Mucosa of descending colon (tissue), 3 donors: Measurements from ENCODE around the gene CXCL1. TPM values are rescaled to one million over a fixed set of nuclear protein-coding genes. Genes with fewer than 3 reads are reported as not detected.

Source experiments
- total RNA-seq, 3 donors: library from RNA; stranded (reverse); fragmentation: NEBNext Ultra II Directional in 2 of 3; extraction: Animal tissue kit (Norgen Biotek cat#: 25700) in 2 of 3; gene quantifications; one replicate each; pipeline versions ENCODE4 v1.2.1 to v1.2.4, GENCODE V29; 2021 to 2023
- donor health status: DM: no; HTN: no; CAD: no; lungs with moderate emphysema.
- donor health status: DM: no; HTN: no; CAD: no.
- donor health status: DM: no; HTN: yes; CAD: no.

Gene CXCL1
- total RNA-seq, 3 donors from 2014 or later = 3.0 to 21.7 (median 3.2) TPM

Other genes starting within 250 kb of the CXCL1 start
- 10 to 100 TPM; 15.1 to 41.1 (median 27.1) TPM for gene RASSF6, start 249.0 kb upstream of the CXCL1 start, total RNA-seq
- 10 to 100 TPM in 1 of 3 donors, under 1 TPM in 2; 0.73 to 44.6 (median 0.78) TPM for gene CXCL8, start 128.8 kb upstream of the CXCL1 start, total RNA-seq
- gene CXCL6, start 32.7 kb upstream of the CXCL1 start, total RNA-seq = under 1 TPM in 2 of 3 donors, not detected in 1; 0.19 to 0.22 TPM
- gene PF4V1, start 16.1 kb upstream of the CXCL1 start, total RNA-seq = not detected
- gene PF4, start 112.6 kb downstream of the CXCL1 start, total RNA-seq = 1 to 10 TPM in 1 of 3 donors, under 1 TPM in 1, not detected in 1; 0.52 to 8.1 TPM
- not detected for gene PPBP, start 118.8 kb downstream of the CXCL1 start, total RNA-seq
- gene CXCL5, start 129.3 kb downstream of the CXCL1 start, total RNA-seq = under 1 TPM in 1 of 3 donors, not detected in 2; 0.14 TPM
- gene CXCL3, start 169.3 kb downstream of the CXCL1 start, total RNA-seq = 10 to 100 TPM in 1 of 3 donors, 1 to 10 TPM in 2; 2.7 to 30.8 (median 3.9) TPM
- gene CXCL2, start 229.8 kb downstream of the CXCL1 start, total RNA-seq = 10 to 100 TPM in 1 of 3 donors, 1 to 10 TPM in 2; 3.2 to 30.7 (median 7.8) TPM